ENCODE data around the gene RHOB. TPM values are rescaled to one million over a fixed set of nuclear protein-coding genes. Genes with fewer than 3 reads are reported as not detected.
A peak's percentile ranks its signal among the peaks of the same experiment; 100 is the strongest.

The RHOB gene
- total and polyA plus RNA-seq, 2 of the 13 experiments (the other 11 are each of a cell fraction or from before 2014, with no cell fraction given) = 192 to 268 TPM

DNA sequence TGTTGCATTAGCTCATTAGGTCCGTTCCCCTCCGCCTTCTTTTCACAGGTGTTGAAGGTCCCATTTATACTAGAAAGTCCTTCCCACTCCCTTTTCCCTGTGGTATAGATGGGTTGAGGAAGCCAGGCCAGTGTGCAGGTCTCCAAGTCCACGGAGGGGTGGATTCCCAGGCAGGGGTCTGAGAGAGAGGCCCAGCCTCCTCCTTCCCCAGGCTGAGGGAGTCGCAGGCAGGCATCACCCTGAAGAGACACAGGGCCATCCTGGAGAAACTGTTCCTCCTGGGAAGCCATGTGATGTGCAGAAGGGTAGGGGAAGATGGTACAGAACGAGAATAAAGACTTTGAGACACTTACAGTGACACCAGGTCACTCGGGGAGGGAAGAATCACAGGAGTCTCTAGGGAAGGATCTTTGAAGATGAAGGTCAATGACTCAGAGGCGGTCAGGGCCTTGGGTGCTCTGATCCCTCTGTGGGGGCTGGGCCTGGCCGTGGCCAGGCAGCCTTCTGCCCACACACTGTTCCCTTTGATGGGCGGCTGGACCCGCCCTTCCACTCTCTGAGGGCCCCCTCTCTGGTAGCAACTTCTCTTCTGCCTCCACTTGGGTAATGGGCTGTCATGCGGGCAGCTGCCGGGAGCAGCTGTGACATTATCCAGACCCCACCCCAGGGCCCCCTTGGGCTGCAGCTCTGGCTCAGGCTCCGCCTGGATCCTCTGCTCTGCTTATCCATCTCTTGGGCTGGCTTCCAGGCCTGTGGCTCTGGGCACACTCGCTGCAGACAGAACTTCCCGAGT is 45.1 kb downstream of the RHOB start (continued):
- TF ChIP-seq PREB (CRISPR knock-in tag; IDR thresholded peaks at IDR 0.05) (no peak), ZNF331 (CRISPR knock-in tag; IDR thresholded peaks at IDR 0.05) (0 out of 2 replicates have a peak, but pooled peaks have one; percentile 53), MIXL1 (CRISPR knock-in tag; IDR thresholded peaks at IDR 0.05) (no peak), MEF2D (CRISPR knock-in tag; IDR thresholded peaks at IDR 0.05) (no peak), ZSCAN30 (CRISPR knock-in tag; IDR thresholded peaks at IDR 0.05) (no peak), ARHGAP35 (CRISPR knock-in tag; IDR thresholded peaks at IDR 0.05; ENCODE audit: borderline replicate concordance) (no peak), MTA3 (CRISPR knock-in tag; IDR thresholded peaks at IDR 0.05) (no peak), RARA (CRISPR knock-in tag; IDR thresholded peaks at IDR 0.05) (peak; percentile 41; the same call in 1 of the 2 replicates), PRMT3 (CRISPR knock-in tag; IDR thresholded peaks at IDR 0.05; ENCODE audit: borderline replicate concordance, low read depth) (no peak), ZNF674 (CRISPR knock-in tag; IDR thresholded peaks at IDR 0.05; ENCODE audit: low read depth) (no peak), SMAD1 (CRISPR knock-in tag; IDR thresholded peaks at IDR 0.05; ENCODE audit: borderline replicate concordance, low read depth) (no peak), RARG (CRISPR knock-in tag; IDR thresholded peaks at IDR 0.05; ENCODE audit: low read depth) (no peak), RXRB (CRISPR knock-in tag; IDR thresholded peaks at IDR 0.05; ENCODE audit: borderline replicate concordance) (peak; percentile 50; the same call in 1 of the 2 replicates), TP53 (CRISPR knock-in tag; conservative IDR thresholded peaks at IDR 0.05) (no peak), ZNF746 (CRISPR knock-in tag; IDR thresholded peaks at IDR 0.05) (0 out of 2 replicates have a peak, but pooled peaks have one; percentile 55), ZNF34 (CRISPR knock-in tag; IDR thresholded peaks at IDR 0.05; ENCODE audit: borderline replicate concordance) (no peak), EED (CRISPR knock-in tag; IDR thresholded peaks at IDR 0.05) (no peak), HNF4G (IDR thresholded peaks at IDR 0.05; ENCODE audit: borderline replicate concordance, low read depth, low read length) (peak; percentile 44; the same call in 1 of the 2 replicates), HNF4G (CRISPR knock-in tag; IDR thresholded peaks at IDR 0.05; ENCODE audit: borderline replicate concordance, low read depth) (no peak), ZNF230 (CRISPR knock-in tag; IDR thresholded peaks at IDR 0.05) (no peak), ZMYM3 (CRISPR knock-in tag; IDR thresholded peaks at IDR 0.05) (0 out of 2 replicates have a peak, but pooled peaks have one; percentile 37)
- TF ChIP-seq, protein P1, sequence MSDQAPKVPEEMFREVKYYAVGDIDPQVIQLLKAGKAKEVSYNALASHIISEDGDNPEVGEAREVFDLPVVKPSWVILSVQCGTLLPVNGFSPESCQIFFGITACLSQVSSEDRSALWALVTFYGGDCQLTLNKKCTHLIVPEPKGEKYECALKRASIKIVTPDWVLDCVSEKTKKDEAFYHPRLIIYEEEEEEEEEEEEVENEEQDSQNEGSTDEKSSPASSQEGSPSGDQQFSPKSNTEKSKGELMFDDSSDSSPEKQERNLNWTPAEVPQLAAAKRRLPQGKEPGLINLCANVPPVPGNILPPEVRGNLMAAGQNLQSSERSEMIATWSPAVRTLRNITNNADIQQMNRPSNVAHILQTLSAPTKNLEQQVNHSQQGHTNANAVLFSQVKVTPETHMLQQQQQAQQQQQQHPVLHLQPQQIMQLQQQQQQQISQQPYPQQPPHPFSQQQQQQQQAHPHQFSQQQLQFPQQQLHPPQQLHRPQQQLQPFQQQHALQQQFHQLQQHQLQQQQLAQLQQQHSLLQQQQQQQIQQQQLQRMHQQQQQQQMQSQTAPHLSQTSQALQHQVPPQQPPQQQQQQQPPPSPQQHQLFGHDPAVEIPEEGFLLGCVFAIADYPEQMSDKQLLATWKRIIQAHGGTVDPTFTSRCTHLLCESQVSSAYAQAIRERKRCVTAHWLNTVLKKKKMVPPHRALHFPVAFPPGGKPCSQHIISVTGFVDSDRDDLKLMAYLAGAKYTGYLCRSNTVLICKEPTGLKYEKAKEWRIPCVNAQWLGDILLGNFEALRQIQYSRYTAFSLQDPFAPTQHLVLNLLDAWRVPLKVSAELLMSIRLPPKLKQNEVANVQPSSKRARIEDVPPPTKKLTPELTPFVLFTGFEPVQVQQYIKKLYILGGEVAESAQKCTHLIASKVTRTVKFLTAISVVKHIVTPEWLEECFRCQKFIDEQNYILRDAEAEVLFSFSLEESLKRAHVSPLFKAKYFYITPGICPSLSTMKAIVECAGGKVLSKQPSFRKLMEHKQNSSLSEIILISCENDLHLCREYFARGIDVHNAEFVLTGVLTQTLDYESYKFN (CRISPR knock-in tag; conservative IDR thresholded peaks at IDR 0.05) = 0 out of 2 replicates have a peak, but pooled peaks have one; percentile 20
- TF ChIP-seq, protein P2, sequence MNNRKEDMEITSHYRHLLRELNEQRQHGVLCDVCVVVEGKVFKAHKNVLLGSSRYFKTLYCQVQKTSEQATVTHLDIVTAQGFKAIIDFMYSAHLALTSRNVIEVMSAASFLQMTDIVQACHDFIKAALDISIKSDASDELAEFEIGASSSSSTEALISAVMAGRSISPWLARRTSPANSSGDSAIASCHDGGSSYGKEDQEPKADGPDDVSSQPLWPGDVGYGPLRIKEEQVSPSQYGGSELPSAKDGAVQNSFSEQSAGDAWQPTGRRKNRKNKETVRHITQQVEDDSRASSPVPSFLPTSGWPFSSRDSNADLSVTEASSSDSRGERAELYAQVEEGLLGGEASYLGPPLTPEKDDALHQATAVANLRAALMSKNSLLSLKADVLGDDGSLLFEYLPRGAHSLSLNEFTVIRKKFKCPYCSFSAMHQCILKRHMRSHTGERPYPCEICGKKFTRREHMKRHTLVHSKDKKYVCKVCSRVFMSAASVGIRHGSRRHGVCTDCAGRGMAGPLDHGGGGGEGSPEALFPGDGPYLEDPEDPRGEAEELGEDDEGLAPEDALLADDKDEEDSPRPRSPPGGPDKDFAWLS (CRISPR knock-in tag; IDR thresholded peaks at IDR 0.05; ENCODE audit: borderline replicate concordance) = no peak
